Fibroblast of pulmonary artery (primary cell): ENCODE results near the gene HNRNPLL.

Experiments used
- DNase-seq: peaks from one replicate; pipeline ENCODE4 v3.0.0-alpha.2; 2010; ENCODE audit warnings: low read depth
- H3K4me3 ChIP-seq: replicated peaks from 2 replicates; pipeline ENCODE4 v1.5.1; 2011; ENCODE audit warnings: low read depth, mild to moderate bottlenecking, control low read depth, low read length, moderate library complexity
- CTCF ChIP-seq: IDR thresholded peaks from 2 replicates; pipeline ENCODE4 v1.5.1; 2011; ENCODE audit warnings: mild to moderate bottlenecking, control low read depth, low read length, inconsistent platforms; ENCODE audit errors: missing control alignments

HNRNPLL gene

GRCh38 chr2:38590053-38590452 lies 12.7 kb downstream of the HNRNPLL start:
- no peak for DNase-seq
- peak; percentile 28 for TF ChIP-seq CTCF
- no peak overlapping the region for H3K4me3 ChIP-seq

- TF ChIP-seq CTCF: no peak
- peak; percentile 40 for DNase-seq
- no peak overlapping the region for H3K4me3 ChIP-seq
These were observed 15.8 kb downstream of the HNRNPLL start for GRCh38 chr2:38586931-38587330.

- no peak for DNase-seq
- TF ChIP-seq CTCF: no peak
These were observed 17.8 kb downstream of the HNRNPLL start for GRCh38 chr2:38584881-38585280.

GRCh38 chr2:38583994-38584393 lies 18.7 kb downstream of the HNRNPLL start:
- no peak for TF ChIP-seq CTCF
- H3K4me3 ChIP-seq: no peak overlapping the region
- DNase-seq: no peak

More at GRCh38 chr2:38584881-38585280, 17.8 kb downstream of the HNRNPLL start:
- H3K4me3 ChIP-seq: no peak overlapping the region

- DNase-seq: no peak
- no peak overlapping the region for H3K4me3 ChIP-seq
- no peak for TF ChIP-seq CTCF
These were observed 19.2 kb downstream of the HNRNPLL start for GRCh38 chr2:38583524-38583923.

- TF ChIP-seq CTCF: peak; percentile 55
- no peak overlapping the region for H3K4me3 ChIP-seq
- peak; percentile 89 for DNase-seq
These were observed 21.3 kb downstream of the HNRNPLL start for GRCh38 chr2:38581193-38582147.
